HG02588 (cell line): ENCODE data around the gene PMS1.
A peak's percentile ranks its signal among the peaks of the same experiment; 100 is the strongest.
"Not testable (repeated sequence)": the region's sequence is repeated elsewhere in the genome, so short reads cannot be mapped to it uniquely, and the experiment has no call there.

Experiments used
- ATAC-seq: cut with Tn5 transposase; IDR thresholded peaks from one replicate; pipeline ENCODE4 v1.9.1; 2021; ENCODE audit warnings: mild to moderate bottlenecking, moderate library complexity; ENCODE audit not compliant: unreplicated experiment

The PMS1 gene

GRCh38 chr2:189783927-189784867 lies at the start of gene PMS1, which contains the start of gene ORMDL1:
PMS1 (plus strand) TSS chr2:189784450; CDS start chr2:189791810, 7,360 bp downstream.
ORMDL1 (minus strand) TSS chr2:189784339; CDS start chr2:189782595, 1,744 bp downstream.
- ATAC-seq: peak; percentile 94

DNA sequence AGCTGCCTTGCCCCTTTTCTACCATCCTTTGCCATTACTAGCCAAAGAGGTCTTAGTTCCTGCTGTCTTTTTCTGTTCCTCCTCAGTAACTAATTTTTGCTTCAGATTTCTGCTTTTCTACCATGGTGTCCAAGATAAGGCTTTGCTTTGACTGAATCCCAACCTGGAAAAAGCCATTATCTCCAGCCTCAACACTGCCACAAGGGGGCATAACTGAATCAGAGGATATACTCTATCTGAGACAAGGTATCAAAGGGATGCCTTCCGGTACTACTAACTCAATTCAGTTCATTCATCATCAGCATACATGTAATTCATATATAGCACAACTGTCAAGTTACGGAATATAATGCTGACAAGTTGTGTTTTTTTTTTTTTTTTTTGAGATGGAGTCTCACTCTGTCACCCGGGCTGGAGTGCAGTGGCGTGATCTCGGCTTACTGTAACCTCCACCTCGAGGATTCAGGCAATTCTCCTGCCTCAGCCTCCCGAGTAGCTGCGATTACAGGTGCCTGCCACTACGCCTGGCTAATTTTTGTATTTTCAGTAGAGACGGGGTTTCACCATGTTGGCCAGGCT lies 33.1 kb upstream of the PMS1 start:
- ATAC-seq: peak; percentile 50

GRCh38 chr2:189756311-189756952 lies 27.8 kb upstream of the PMS1 start:
- no peak for ATAC-seq

GRCh38 chr2:189760154-189760553 lies 24.1 kb upstream of the PMS1 start:
- ATAC-seq: not testable (repeated sequence)

DNA sequence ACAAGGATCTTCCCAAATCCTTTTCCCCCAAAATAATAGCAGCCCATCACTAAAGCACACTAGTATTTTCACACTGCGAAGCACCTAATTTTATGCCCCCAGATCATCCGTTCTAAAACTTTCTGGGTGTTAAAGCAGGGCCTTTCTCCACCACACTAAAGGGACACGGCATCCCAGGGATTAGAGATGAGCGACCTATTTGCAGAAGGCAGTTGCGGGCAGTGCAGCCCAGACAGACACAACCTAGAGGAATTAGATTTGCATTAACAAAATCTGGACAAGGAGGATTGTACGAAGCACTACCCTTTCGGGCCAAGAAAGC lies 22.1 kb upstream of the PMS1 start:
- no peak for ATAC-seq

DNA sequence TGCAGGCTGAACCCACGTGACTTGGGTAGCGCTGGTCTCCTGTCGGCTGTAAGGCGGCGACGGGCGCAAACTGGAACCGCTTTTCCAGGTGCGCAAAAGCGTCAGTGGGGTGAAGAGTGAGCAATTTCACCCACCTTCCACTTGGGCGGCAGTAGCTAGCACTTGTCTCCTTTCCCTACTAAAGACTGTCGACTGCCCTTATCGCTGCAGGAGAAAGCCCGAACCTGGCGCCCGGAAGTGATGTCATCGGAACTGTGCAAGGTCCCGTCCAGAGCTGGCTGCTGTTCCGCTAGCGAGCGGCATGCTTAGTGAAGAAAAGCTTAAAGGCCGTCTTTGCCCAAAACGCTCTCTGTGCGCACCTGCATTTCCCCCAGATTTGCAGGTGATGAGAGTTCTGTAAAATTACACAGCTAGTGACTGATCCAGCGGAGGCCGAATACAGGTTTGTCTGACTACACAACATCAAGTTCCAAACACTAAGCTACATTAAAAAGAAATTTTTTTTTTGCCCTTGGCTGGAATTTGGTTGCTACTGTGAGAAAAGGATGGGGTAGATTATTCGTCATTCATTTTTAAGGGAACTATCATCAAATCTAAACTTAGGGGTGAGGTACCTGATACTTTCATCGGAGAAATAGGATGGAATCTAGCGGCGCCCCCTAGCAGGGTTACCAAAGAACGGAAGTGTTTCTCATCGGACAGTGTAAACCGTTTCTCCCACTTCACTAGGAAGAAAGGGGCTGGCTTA lies 21.5 kb upstream of the PMS1 start, which contains the start of gene OSGEPL1:
Gene OSGEPL1 (minus strand): TSS at position 242 of the 748 bp plus-strand sequence. CDS start 1,152 bp downstream, outside the sequence.
- ATAC-seq: peak; percentile 95

DNA sequence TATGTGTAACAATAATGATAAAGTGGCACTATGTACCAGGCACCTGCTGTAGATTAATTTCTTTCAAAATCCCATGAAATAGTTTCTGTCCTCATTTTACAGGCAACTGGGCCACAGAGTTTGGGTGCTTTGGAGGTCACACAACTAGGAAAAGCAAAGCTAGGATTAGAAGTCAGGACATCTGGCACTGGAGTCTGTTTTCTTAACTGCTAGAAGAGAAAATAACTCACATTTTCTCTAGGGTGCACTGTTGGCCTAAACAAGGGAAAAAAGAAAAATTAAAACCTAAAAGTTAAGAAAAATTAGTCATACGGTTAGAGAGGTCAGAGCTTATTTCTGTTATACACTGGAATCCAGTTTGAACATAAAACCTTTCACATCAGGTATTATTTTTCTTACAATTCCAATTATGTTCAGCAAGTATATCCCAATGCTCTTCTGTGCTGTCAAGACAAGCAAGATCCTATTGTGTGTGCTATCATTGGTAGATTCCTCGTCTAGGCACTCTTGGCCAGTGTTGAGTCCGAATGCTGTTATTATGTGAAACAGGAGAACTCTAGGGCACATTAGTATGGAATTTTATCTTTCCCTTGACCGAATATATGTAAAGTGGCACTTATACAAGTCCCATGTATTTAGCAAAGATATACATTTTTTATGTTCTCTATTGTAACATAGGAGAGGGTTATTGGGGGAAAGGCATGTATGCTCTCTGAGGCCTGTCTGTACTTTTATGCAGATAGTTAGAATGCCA lies 20.2 kb upstream of the PMS1 start:
- no peak for ATAC-seq

- ATAC-seq: no peak
Measured at GRCh38 chr2:189770590-189771322, 13.5 kb upstream of the PMS1 start.

DNA sequence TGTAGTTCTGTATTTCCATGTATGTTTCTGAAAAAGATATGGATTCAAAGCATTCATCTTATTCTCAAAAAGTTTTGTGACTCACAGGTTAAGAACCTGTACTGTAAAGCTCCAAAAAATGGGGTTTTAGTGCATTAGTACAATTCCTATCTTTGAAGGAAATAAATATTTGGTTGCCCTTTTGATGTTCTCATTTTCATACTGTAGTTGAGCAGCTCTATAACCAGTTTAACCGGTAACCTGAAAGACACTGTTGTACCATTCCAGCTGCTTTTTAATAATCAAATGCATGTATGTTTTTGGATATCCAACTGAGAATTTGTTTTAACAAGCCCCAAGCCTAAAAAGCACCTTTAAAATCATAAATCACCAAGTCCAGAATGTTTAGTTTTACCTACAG lies 12.0 kb upstream of the PMS1 start:
- no peak for ATAC-seq

- no peak for ATAC-seq
Measured at GRCh38 chr2:189782221-189782671, 2.0 kb upstream of the PMS1 start.

DNA sequence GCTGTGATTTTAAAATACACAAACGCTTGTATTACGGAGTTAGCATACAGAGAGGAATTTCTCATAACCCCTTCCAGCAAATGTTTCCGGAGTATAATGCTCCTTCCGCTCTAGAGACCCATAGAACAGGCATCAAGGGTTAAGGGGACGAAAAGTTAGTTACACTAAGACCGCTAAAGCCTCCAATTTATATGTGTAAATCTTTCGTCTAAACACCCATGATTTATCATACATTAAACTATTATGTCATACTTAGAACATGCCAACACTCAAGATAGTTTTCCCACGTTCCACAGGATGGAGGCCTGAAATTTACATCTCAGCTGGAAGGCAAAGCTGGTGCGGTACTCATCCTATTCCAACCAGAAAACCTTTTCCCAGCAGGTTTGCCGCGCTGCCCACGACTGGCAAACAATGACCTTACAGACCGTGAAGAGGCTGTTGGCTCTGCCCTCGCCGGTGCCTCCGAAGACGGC lies 761 bp upstream of the PMS1 start:
- ATAC-seq: peak; percentile 13

DNA sequence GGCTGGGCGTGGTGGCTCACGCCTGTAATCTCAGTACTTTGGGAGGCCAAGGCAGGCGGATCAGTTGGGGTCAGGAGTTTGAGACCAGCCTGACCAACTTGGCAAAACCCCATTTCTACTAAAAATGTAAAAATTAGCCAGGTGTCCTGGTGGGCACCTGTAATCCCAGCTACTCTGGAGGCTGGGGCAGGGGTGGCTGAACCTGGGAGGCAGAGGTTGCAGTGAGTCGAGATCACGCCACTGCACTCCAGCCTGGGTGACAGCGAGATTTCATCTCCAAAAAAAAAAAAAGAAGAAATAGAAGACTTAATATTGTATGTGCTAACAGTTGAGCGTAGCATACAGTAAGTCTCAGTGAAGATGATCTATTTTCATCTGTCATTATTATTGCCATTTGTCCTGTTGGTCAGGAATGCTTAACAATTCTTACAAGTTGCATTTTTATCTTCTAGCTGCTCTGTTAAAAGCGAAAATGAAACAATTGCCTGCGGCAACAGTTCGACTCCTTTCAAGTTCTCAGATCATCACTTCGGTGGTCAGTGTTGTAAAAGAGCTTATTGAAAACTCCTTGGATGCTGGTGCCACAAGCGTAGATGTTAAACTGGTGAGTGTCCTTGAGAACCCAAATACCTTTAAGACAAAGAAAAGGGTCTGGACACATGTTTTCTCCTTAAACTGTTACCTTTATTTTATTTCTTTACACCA lies 7.2 kb downstream of the PMS1 start:
- no peak for ATAC-seq

GRCh38 chr2:189794310-189794709 lies 10.1 kb downstream of the PMS1 start:
- ATAC-seq: no peak

DNA sequence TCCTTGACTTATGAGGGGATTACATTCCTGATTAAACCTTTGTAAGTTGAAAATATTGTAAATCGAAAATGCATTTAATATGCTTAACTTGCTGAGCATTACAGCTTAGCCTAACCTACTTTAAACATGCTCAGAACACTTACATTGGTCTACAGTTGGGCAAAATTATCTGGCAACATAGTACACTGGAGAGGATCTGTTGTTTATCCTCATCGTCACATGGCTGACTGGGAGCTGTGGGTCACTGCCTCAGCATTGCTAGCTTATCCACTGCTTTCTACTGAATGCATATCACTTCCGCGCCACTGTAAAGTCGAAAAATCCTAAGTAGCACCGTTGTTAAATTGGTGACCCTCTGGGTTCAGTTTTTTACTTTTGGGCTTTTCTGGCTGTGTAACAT lies 13.7 kb downstream of the PMS1 start:
- no peak for ATAC-seq

- no peak for ATAC-seq
Measured at GRCh38 chr2:189798312-189799029, 14.2 kb downstream of the PMS1 start.

DNA sequence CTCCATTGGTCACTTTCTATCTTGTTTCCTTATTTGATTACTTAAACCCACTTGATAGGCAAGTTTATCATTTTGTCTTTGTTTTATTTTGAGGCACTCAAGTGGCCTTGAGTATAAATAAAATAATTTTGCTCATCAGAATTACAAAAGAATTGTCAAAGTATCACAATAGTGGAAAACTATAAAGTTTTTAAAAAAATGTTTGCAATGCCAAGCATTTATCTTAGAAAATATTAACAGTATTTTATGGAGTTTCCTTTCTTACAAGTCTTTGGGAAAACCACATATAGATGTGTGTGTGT lies 14.7 kb downstream of the PMS1 start:
- no peak for ATAC-seq

DNA sequence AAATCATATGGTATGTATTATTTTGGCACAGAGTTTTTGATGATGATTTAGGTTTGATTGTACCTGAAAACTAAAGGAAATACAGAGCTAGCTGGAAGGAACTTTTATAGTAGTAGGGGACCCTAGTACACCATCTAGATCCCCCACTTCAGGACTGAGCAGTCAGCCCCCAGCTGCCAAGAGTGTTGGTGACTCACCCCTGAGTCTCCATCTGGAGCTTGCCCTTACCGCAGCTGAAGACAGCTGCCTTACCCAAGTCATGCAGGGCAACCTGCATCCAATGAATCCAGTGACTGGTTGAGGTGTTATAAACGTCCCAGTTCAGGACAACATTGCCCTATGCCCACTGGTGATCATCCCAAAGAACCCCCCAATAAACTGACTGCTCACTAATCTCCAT lies 15.3 kb downstream of the PMS1 start:
- ATAC-seq: no peak

DNA sequence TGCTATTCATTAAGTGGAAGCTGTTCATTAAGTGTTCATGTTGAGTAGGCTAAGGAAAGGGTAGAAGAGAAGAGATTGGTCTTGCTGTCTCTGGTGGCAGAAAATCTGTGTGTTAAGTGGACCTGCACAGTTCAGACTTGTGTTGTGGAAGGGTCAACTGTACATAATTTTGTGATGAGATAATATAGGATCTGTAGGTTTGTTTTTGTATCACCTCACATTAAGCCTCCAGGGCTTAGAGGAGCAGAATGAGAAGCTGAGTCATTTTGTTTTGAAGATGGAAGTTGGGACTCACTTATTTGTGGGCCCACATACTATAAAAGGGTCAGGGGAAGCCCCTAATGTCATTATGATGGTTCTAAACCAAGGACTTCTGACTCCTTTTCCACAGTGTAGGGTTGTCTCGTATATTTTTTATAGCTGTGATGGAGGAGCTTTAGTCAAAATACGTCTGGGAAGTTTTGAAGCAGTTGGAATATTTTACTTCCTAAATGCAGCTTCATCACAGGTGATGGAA lies 18.2 kb downstream of the PMS1 start:
- no peak for ATAC-seq
